Thyroid gland (tissue), 4 donors: ENCODE data around the gene CLEC19A.

ENCODE experiments used
- CTCF ChIP-seq, 6 experiments: fragments of 200-600 bp in 3 of 6; fragments of 450-650 bp in 3 of 6; sonication (generic) in 3 of 6; IDR thresholded peaks; one replicate each; pipeline ENCODE4 v1.5.1; 2016 to 2019; ENCODE audit warnings: antibody characterized with exemption in 6 of 6, mild to moderate bottlenecking in 2 of 6, inconsistent platforms in 1 of 6, moderate library complexity in 1 of 6
- POLR2A ChIP-seq, 2 donors: fragments of 450-650 bp; IDR thresholded peaks; one replicate each; pipeline ENCODE4 v1.6.1; 2017; ENCODE audit warnings: antibody characterized with exemption in 2 of 2, mild to moderate bottlenecking in 2 of 2, moderate library complexity in 1 of 2

DNA sequence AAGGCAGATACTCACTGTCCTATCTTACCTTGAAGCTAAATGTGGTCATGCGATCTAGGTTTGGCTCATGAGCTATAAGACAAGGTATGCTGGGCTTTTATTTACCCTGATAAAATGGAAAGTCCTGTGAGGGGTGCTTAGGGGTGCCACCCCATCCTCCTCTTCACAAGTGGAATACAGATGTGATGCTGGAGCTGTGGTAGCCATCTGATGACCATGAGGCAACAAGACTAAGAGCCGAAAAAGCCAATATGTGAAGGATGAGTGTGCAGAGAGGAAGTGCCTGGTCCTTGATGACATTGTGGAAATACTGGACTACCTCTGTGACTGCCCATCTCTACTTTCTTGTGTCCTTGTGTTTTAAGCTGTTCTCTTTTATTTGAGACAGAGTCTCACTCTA is 74.0 kb downstream of the CLEC19A start:
- no peak for TF ChIP-seq POLR2A (IDR thresholded peaks at IDR 0.05)
- TF ChIP-seq CTCF (IDR thresholded peaks at IDR 0.05) = no peak
